T47D (cell line): Measurements from ENCODE around the gene NR1I3.
"Not testable (repeated sequence)": the region's sequence is repeated elsewhere in the genome, so short reads cannot be mapped to it uniquely, and the experiment has no call there.

Experiments used
- DNase-seq, 2 experiments: peaks; one replicate each; pipeline versions ENCODE4 v3.0.0 to v3.0.0-alpha.2; 2011 to 2012; ENCODE audit warnings: low read depth in 1 of 2, low spot score in 1 of 2
- JUND ChIP-seq: IDR thresholded peaks from 2 replicates; pipeline ENCODE4 v1.6.1; 2012; ENCODE audit warnings: low read depth
- in situ Hi-C: cut with HindIII; loops from 2 replicates; pipeline ENCODE4 v1.10.0; 2016; ENCODE audit warnings: low sequenced_read_pairs, low pct_unique_long_range_greater_than_20kb

Gene NR1I3

DNA sequence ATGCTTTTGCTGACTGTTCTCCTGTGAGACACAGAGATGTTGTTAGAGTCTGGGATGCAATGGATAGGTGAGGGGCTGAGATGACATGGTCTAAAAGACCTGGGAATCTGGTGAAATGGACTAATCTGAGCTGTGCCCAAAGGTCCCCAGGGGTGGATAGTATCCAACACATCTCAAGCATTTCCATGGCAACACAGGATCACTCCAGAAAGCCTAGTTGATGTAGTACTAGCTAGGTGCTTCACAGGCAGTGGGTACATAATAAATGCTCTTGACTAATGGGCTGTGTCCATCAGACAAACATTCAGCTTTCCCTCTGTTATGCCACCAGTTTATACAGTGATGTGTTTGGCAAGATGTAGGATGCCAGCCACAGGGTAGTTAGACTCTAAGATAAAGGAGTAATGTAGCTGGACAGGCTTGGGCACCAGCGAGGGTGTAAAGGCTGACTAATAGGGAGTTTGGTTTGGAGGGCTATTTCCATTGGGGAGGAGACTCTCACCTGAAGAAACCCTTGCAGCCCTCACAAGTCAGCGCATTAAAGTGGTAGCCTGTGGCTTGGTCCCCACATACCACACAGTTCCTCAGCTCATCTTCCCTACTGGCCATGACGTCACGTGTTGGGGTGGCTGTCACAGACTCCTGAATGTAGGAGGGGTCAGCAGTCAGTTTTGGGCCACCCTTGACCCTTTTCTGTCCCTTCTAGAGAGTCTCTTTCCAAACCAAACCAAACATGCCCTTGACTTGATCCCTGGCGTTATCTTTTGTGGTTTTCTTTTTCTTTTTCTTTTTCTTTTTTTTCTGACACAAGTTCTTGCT lies 1.8 kb downstream of the NR1I3 start:
- DNase-seq, result peak; percentile 70 to 88
- TF ChIP-seq JUND, result peak; percentile 68; the same call in 1 of the 2 replicates
- in situ Hi-C loops, result no loop called here

DNA sequence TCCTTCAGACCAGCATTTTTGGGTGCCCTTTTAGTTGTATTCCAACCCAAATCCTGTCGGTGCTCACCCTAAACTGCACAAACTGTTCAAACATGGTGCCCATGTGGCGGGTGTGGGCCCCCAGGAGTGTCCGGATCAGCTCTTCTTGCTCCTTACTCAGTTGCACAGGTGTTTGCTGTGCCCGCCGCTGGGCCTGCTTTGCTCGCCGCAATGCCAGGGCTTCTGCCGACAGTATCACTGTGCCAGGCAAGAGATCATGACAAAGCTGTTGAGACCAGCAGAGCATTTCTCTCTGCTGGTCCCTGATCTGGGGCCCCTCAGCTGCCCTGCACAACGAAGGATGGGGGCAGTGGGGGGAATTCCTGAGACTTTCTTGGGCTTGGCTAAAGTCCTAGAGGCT lies 4.9 kb downstream of the NR1I3 start:
- DNase-seq, result no peak
- in situ Hi-C loops, result no loop called here
- TF ChIP-seq JUND, result no peak

DNA sequence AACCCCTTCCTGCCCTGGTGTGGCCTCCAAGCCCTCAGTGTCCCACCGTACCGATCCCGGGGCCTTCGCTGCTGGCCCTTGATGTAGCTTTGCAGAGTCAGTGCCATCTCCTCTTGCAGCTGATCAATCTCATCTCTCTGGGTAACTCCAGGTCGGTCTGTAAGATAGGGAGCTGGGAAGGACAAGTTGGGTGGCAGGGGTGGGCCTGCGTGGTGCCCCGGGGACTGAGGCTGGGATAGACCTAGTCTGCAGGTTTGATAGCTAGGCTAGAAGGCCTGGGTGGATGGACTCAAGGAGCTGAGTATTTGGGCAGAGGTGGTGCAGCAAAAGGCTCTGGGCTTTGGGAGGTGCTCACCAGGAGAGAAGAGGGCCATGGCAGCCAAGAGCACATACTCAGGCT lies 7.2 kb downstream of the NR1I3 start:
- no peak for DNase-seq
- no peak for TF ChIP-seq JUND
- in situ Hi-C loops, result no loop called here

DNA sequence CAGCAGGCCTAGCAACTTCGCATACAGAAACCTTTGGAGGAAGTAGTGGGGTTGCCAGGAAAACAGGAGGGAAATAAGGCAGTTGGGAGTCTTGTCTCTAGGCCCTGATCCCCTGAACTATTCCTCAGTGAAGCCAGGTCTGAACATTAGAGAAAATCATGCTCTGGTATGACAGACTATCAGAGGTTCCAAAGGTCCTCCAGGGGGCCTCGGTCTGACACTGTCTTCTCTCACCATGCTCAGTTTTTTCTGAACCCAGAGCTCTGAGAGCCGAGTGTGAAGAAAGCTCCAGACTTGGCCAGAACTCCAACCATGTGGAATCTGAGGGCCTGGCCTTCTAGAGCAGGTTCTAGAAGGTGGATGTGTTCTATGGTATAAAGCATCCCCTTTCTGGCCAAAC lies 8.1 kb downstream of the NR1I3 start:
- TF ChIP-seq JUND, result no peak
- in situ Hi-C loops, result no loop called here

GRCh38 chr1:161228032-161228431 lies 10.0 kb downstream of the NR1I3 start:
- in situ Hi-C loops, result no loop called here
- DNase-seq, result no peak
- no peak for TF ChIP-seq JUND

More for the DNA sequence above, 8.1 kb downstream of the NR1I3 start:
- DNase-seq, result peak in 1 of 2 experiments; percentile 44

- in situ Hi-C loops, result no loop called here
- DNase-seq, result peak; percentile 71 to 91
- TF ChIP-seq JUND, result no peak
Observed at GRCh38 chr1:161227196-161227871, 10.7 kb downstream of the NR1I3 start.

GRCh38 chr1:161226759-161227158 lies 11.2 kb downstream of the NR1I3 start:
- DNase-seq, result no peak
- in situ Hi-C loops, result no loop called here
- no peak for TF ChIP-seq JUND

DNA sequence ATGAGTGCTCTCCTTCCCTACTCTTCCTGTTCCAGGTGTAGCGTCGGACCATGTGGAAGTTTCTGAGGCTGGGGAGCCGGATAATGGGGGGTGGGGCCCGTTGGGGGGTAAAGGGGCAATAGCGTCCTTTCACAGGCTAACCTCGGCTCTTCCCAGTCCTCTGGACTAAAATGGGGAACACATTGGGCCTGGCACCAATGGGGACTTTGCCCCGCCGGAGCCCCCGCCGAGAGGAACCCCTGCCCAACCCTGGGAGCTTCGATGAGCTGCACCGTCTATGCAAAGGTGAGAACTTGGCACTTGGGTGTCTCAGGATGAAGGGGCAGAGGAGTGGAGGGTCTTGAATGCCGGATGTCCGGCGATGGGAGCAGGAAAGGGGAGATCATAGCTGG lies 11.7 kb downstream of the NR1I3 start:
- TF ChIP-seq JUND, result no peak
- in situ Hi-C loops, result no loop called here
- no peak for DNase-seq

GRCh38 chr1:161225534-161226319 lies 12.3 kb downstream of the NR1I3 start, which contains the start of gene TOMM40L:
TSS of gene TOMM40L (plus strand) at chr1:161226060. CDS start at chr1:161226490, 430 bp downstream.
- peak; percentile 91 to 100 for DNase-seq
- in situ Hi-C loops, result no loop called here
- TF ChIP-seq JUND, result no peak

- DNase-seq, result no peak
- in situ Hi-C loops, result no loop called here
- no peak for TF ChIP-seq JUND
Observed at GRCh38 chr1:161225178-161225533, 12.8 kb downstream of the NR1I3 start.

DNA sequence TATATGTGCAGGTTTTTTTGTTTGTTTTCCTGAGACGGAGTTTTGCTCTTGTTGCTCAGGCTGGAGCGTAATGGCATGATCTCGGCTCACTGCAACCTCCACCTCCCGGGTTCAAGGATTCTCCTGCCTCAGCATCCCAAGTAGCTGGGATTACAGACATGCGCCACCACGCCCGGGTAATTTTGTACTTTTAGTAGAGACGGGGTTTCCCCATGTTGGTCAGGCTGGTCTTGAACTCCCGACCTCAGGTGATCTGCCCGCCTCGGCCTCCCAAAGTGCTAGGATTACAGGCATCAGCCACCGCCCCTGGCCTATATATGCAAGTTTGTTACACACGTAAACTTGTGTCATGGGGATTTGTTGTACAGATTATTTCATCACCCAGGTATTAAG lies 13.3 kb downstream of the NR1I3 start:
- in situ Hi-C loops, DNase-seq: not testable (repeated sequence)

- TF ChIP-seq JUND, result no peak
- in situ Hi-C loops, result no loop called here
- no peak for DNase-seq
Observed at GRCh38 chr1:161223805-161224694, 14.0 kb downstream of the NR1I3 start.
